ENCODE results near the gene POLR1G.

GRCh38 chr19:45409557-45409920 is 3.1 kb downstream of the POLR1G start:
- TF ChIP-seq ZNF70 (CRISPR knock-in tag; IDR thresholded peaks at IDR 0.05) (no peak), GLIS3 (CRISPR knock-in tag; IDR thresholded peaks at IDR 0.05) (no peak), ZC3H10 (CRISPR knock-in tag; IDR thresholded peaks at IDR 0.05) (no peak), CREB5 (CRISPR knock-in tag; IDR thresholded peaks at IDR 0.05; ENCODE audit: low read depth) (no peak), ZFP3 (CRISPR knock-in tag; IDR thresholded peaks at IDR 0.05) (no peak), ZNF8 (CRISPR knock-in tag; IDR thresholded peaks at IDR 0.05) (no peak), OSR1 (CRISPR knock-in tag; IDR thresholded peaks at IDR 0.05) (no peak), ZFP30 (CRISPR knock-in tag; IDR thresholded peaks at IDR 0.05) (no peak), POU6F1 (CRISPR knock-in tag; IDR thresholded peaks at IDR 0.05; ENCODE audit: borderline replicate concordance, low read depth) (no peak)
- TF ChIP-seq, protein P1, sequence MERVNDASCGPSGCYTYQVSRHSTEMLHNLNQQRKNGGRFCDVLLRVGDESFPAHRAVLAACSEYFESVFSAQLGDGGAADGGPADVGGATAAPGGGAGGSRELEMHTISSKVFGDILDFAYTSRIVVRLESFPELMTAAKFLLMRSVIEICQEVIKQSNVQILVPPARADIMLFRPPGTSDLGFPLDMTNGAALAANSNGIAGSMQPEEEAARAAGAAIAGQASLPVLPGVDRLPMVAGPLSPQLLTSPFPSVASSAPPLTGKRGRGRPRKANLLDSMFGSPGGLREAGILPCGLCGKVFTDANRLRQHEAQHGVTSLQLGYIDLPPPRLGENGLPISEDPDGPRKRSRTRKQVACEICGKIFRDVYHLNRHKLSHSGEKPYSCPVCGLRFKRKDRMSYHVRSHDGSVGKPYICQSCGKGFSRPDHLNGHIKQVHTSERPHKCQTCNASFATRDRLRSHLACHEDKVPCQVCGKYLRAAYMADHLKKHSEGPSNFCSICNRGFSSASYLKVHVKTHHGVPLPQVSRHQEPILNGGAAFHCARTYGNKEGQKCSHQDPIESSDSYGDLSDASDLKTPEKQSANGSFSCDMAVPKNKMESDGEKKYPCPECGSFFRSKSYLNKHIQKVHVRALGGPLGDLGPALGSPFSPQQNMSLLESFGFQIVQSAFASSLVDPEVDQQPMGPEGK (CRISPR knock-in tag; IDR thresholded peaks at IDR 0.05; ENCODE audit: borderline replicate concordance) = no peak

Data from SK-N-SH treated with all-trans-retinoic acid at 6 μM for 48 hours (cell line).